SK-N-MC (cell line): ENCODE measurements around the gene ARMH2.
A peak's percentile ranks its signal among the peaks of the same experiment; 100 is the strongest.

Experiments
- DNase-seq: peaks from one replicate; pipeline ENCODE4 v3.0.0-alpha.2; 2011; ENCODE audit warnings: low read depth, low spot score
- H3K27ac ChIP-seq: fragments of 200-600 bp; sonication (generic); 2 replicates; pipeline ENCODE4 v1.5.1; 2016; ENCODE audit warnings: mixed run types
- H3K36me3 ChIP-seq: fragments of 200-600 bp; sonication (generic); 2 replicates; pipeline ENCODE4 v1.6.1; 2017; ENCODE audit warnings: antibody characterized with exemption, low read length, mixed read lengths; ENCODE audit not compliant: insufficient read depth
- H3K4me3 ChIP-seq: fragments of 200-600 bp; sonication (generic); 2 replicates; pipeline ENCODE4 v1.5.1; 2016
- H3K9ac ChIP-seq: fragments of 200-600 bp; sonication (generic); 2 replicates; pipeline ENCODE4 v1.8.0; 2017; ENCODE audit warnings: mixed run types, mixed read lengths; ENCODE audit not compliant: insufficient read length
- H3K9me3 ChIP-seq: fragments of 200-600 bp; sonication (generic); 2 replicates; pipeline ENCODE4 v1.6.1; 2017; ENCODE audit warnings: low read depth, mild to moderate bottlenecking, antibody characterized with exemption, low read length, moderate library complexity, mixed read lengths
- EZH2 ChIP-seq: fragments of 200-600 bp; sonication (generic); IDR thresholded peaks from one replicate; pipeline ENCODE4 v1.6.1; 2017; ENCODE audit warnings: antibody characterized with exemption
- FOXP2 ChIP-seq: optimal IDR thresholded peaks from 2 replicates; pipeline ENCODE3; 2011; ENCODE audit warnings: mild to moderate bottlenecking, moderate library complexity; ENCODE audit not compliant: insufficient read depth; ENCODE audit errors: extremely low read length, control extremely low read depth
- POLR2AphosphoS5 ChIP-seq: IDR thresholded peaks from 2 replicates; pipeline ENCODE4 v1.6.1; 2012; ENCODE audit warnings: mild to moderate bottlenecking, low read depth, low read length, borderline replicate concordance

The ARMH2 gene

GRCh38 chr6:24798740-24799540 lies at the start of gene ARMH2:
Gene ARMH2 (minus strand): TSS chr6:24798917. CDS start chr6:24798857, 60 bp downstream.
- H3K9ac ChIP-seq = no peak within 1 kb of the TSS
- TF ChIP-seq EZH2 (no peak), POLR2AphosphoS5 (no peak), FOXP2 (no peak)
- no peaks in the 10 kb centered on the region for H3K9me3 ChIP-seq
- H3K4me3 ChIP-seq = peak within 1 kb of the TSS; percentile 70
- H3K27ac ChIP-seq = peak within 1 kb of the TSS; percentile 67; the same call in 1 of the 2 replicates
- DNase-seq = no peak
- no peaks in the 10 kb centered on the region for H3K36me3 ChIP-seq

- no peak overlapping the region for H3K27ac ChIP-seq
- no peak for DNase-seq
- H3K36me3 ChIP-seq = no peaks in the 10 kb centered on the region
- H3K4me3 ChIP-seq = no peak overlapping the region
- no peak overlapping the region for H3K9ac ChIP-seq
- no peaks in the 10 kb centered on the region for H3K9me3 ChIP-seq
- no peak for TF ChIP-seq POLR2AphosphoS5
Measured at GRCh38 chr6:24848461-24848860, 49.7 kb upstream of the ARMH2 start.

GRCh38 chr6:24847402-24847801 lies 48.7 kb upstream of the ARMH2 start:
- Histone ChIP-seq H3K36me3 (no peaks in the 10 kb centered on the region), H3K9ac (no peak overlapping the region), H3K27ac (no peak overlapping the region), H3K9me3 (no peaks in the 10 kb centered on the region), H3K4me3 (no peak overlapping the region)
- DNase-seq = no peak
- TF ChIP-seq FOXP2 (no peak), EZH2 (no peak), POLR2AphosphoS5 (no peak)

- Histone ChIP-seq H3K4me3 (no peak overlapping the region), H3K36me3 (no peaks in the 10 kb centered on the region), H3K9me3 (no peaks in the 10 kb centered on the region), H3K9ac (no peak overlapping the region), H3K27ac (no peak overlapping the region)
- DNase-seq = no peak
- TF ChIP-seq POLR2AphosphoS5 = no peak
- TF ChIP-seq FOXP2 = no peak
- TF ChIP-seq EZH2 = no peak
Measured at GRCh38 chr6:24845578-24845977, 46.9 kb upstream of the ARMH2 start.

GRCh38 chr6:24844903-24845302 lies 46.2 kb upstream of the ARMH2 start:
- Histone ChIP-seq H3K36me3 (no peaks in the 10 kb centered on the region), H3K9me3 (no peaks in the 10 kb centered on the region), H3K4me3 (no peak overlapping the region), H3K27ac (no peak overlapping the region), H3K9ac (no peak overlapping the region)
- TF ChIP-seq EZH2 = no peak
- TF ChIP-seq FOXP2 = no peak
- TF ChIP-seq POLR2AphosphoS5 = no peak
- DNase-seq = no peak

- TF ChIP-seq FOXP2 (no peak), EZH2 (no peak)
Measured at GRCh38 chr6:24844061-24844460, 45.3 kb upstream of the ARMH2 start.

GRCh38 chr6:24840187-24840586 lies 41.5 kb upstream of the ARMH2 start:
- no peaks in the 10 kb centered on the region for H3K36me3 ChIP-seq
- no peaks in the 10 kb centered on the region for H3K9me3 ChIP-seq
- DNase-seq = no peak
- H3K9ac ChIP-seq = no peak overlapping the region
- TF ChIP-seq POLR2AphosphoS5 (no peak), FOXP2 (no peak), EZH2 (no peak)
- H3K4me3 ChIP-seq = no peak overlapping the region
- H3K27ac ChIP-seq = no peak overlapping the region

More at GRCh38 chr6:24844061-24844460, 45.3 kb upstream of the ARMH2 start:
- Histone ChIP-seq H3K36me3 (no peaks in the 10 kb centered on the region), H3K9me3 (no peaks in the 10 kb centered on the region), H3K9ac (no peak overlapping the region), H3K27ac (peak overlapping the region; percentile 17; the same call in 1 of the 2 replicates), H3K4me3 (no peak overlapping the region)
- peak; percentile 32 for DNase-seq

- H3K9me3 ChIP-seq = no peaks in the 10 kb centered on the region
- no peak for DNase-seq
- H3K9ac ChIP-seq = no peak overlapping the region
- TF ChIP-seq EZH2 (no peak), FOXP2 (no peak), POLR2AphosphoS5 (no peak)
- no peak overlapping the region for H3K4me3 ChIP-seq
- H3K27ac ChIP-seq = no peak overlapping the region
- H3K36me3 ChIP-seq = no peaks in the 10 kb centered on the region
Measured at GRCh38 chr6:24838994-24839393, 40.3 kb upstream of the ARMH2 start.

GRCh38 chr6:24838081-24838480 lies 39.4 kb upstream of the ARMH2 start:
- no peak overlapping the region for H3K27ac ChIP-seq
- H3K36me3 ChIP-seq = no peaks in the 10 kb centered on the region
- no peak overlapping the region for H3K4me3 ChIP-seq
- no peak overlapping the region for H3K9ac ChIP-seq
- DNase-seq = no peak
- TF ChIP-seq POLR2AphosphoS5 (no peak), EZH2 (no peak), FOXP2 (no peak)
- H3K9me3 ChIP-seq = no peaks in the 10 kb centered on the region
